Fibroblast of skin of right biceps (primary cell): ENCODE data around the gene SPDYE4.

ENCODE experiments used
- DNase-seq: peaks from one replicate; pipeline ENCODE4 v3.0.0-alpha.2; 2013

SPDYE4 gene

DNA sequence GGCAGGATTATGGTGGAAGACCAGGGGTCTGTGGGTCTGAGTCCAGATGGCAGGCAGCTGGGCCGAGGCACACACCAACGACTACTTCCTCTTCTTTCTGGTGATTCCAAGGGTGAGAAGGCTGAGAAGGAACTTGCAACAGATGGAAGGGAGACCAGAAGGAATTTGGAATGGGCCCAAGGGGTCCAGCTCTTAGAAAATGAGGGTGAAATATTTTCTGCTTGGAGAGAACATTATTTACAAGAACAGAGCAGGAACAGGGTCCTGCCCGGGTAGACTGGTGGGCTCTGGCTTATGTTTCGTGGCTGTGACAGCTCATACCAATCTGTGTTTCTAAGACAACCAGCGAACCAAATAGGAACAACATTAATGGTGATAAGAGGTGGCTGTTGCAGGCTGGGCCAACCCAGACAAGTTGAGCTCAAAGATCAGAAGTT lies 50.3 kb downstream of the SPDYE4 start:
- DNase-seq = no peak

DNA sequence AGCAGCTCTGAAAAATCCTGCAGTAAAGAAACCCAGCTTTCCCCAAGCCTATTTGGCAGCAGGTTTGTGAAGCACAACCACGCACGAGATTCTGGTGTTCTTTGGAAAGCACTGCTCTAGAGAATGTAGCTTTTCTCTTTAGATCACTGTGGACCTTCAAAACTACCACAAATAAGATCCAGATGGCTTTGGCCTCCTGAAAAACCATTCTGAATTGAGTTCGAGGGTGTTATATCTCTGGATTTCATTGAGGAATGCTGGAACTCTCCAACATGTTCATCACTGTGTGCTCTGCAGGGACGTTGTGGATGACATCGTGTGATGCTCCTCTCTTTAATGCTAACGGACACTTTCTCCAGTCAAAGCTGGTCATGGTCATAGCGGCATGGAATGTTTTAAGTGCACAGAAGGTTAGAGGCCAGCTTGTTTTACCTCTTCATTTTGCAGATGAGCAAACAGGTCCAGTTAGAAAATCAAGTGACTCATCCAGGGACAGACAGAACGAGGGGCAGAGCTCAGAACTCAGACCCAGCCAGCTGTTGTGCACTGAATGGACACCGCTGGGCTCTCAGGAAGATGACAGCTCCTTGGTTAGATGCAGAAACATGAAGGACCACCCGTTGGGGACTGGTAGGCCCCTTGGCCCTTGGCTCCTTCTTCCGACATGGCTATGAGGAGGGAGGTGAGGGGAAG lies 50.9 kb downstream of the SPDYE4 start:
- peak; percentile 50 for DNase-seq

DNA sequence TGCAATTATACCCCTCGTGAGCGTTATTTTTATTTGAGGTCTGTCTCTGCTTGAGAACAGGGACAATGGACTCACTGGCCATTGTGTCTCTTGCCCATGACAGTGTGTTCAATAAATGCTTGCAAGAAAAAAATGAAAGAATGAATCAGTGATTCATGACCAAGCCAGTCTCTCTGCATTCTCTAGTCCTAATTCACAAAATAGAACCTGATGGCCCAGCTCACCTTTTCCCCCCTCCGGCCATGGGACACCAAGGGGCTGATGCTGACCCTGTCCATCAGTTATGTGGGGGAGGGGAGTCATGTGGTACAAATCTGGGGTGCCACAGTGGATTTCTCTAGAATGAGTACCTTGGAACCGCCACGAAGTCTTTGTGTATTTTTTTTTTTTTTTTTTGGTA lies 51.9 kb downstream of the SPDYE4 start:
- DNase-seq = no peak

DNA sequence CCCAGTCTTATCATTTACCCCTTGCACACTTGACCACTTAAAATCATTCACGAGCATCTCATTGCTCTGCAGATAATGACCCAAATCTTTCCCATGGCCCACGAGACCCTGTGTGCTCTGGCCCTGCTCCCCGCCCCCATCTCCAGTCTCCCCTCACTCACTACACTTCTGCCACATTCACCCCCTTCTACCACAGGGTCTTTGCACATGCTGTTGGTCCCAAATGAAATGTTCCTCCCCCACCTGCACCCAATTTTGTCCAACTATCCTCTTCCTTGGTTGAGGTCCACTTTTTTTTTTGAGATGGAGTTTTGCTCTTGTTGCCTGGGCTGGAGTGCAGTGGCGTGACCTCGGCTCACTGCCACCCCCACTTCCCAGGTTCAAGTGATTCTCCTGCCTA lies 52.9 kb downstream of the SPDYE4 start:
- no peak for DNase-seq

DNA sequence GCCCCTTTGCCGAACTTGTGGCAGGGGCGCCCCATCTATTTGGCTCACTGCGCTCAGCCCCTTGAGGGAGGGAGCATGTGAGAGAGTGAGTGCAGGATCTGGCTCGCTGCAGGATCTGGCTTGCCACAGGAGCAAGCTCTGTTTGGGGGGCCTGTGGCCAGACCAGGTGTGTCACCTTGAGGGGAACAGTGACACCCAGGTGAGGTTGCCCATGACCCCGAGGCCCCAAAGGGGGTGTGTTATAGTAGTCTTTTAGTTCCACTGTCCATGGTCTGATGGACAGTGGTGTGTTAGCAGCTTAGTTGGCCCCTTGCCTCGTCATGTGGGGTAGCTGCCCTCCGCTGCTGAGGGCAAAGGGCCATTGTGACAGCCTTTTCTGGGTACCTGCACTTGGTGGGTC lies 55.3 kb downstream of the SPDYE4 start:
- no peak for DNase-seq

DNA sequence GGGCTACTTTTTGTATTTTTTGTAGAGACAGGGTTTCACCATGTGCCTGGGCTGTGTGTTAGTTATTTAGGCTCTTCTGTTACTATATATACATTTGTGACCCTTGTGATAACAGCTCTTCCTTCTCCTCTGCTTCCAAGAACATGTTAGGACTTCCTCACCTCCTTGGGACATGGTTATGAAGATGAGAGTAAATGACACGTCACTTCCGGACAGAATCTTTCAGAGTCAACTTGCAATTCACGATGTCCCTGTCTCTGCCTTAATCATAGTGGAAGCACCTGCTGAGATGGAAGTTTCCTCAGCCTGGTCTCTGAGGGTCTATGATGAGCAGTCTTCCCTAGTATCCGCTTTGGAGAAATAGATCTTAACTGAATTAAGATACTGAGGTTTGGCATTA lies 56.6 kb downstream of the SPDYE4 start:
- no peak for DNase-seq

DNA sequence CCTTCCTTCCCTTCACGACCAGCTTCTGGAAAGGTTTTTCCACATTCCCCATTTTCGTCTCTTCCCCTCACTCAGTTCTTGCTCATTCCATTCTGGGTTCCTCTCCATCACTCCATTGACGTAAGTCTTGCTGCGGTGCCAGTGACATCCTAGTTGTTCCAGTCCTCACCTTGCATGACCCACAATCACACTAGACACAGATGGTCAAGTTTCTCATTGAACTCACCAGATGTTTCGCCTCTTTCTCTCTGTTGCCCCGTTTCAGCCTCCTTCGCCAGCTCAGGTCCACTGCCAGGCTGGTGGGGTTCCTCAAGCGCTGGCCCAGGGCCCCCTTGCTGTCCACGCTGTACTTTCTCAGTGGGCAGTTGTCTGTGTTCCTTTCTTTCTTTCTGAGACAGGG lies 57.1 kb downstream of the SPDYE4 start:
- no peak for DNase-seq
